Mesenchymal stem cell (in vitro differentiated cells and primary cell): ENCODE results near the gene NCKAP1.

Source experiments
- DNase-seq: peaks from one replicate; pipeline ENCODE4 v3.0.0-alpha.2; 2013
- H2AFZ ChIP-seq: one replicate; pipeline ENCODE4 v1.6.1; 2013; ENCODE audit warnings: low read depth, mild to moderate bottlenecking, control low read depth, inconsistent platforms, low read length, moderate library complexity
- H2AK5ac ChIP-seq: 2 replicates; pipeline ENCODE4 v1.6.1; 2013; ENCODE audit warnings: low read length, moderate library complexity, mild to moderate bottlenecking, inconsistent platforms; ENCODE audit not compliant: severe bottlenecking
- H2BK120ac ChIP-seq: one replicate; pipeline ENCODE4 v1.6.1; 2013; ENCODE audit warnings: low read depth, mild to moderate bottlenecking, inconsistent platforms, low read length, moderate library complexity
- H2BK12ac ChIP-seq, 2 experiments: one replicate each; pipeline ENCODE4 v1.6.1; 2013; ENCODE audit warnings: inconsistent platforms in 2 of 2, low read length in 2 of 2, mild to moderate bottlenecking in 2 of 2, moderate library complexity in 2 of 2, control low read depth in 1 of 2
- H2BK15ac ChIP-seq: one replicate; pipeline ENCODE4 v1.6.1; 2013; ENCODE audit warnings: mild to moderate bottlenecking, low read depth, inconsistent platforms; ENCODE audit not compliant: poor library complexity, severe bottlenecking
- H2BK5ac ChIP-seq: 2 replicates; pipeline ENCODE4 v1.6.1; 2013; ENCODE audit warnings: low read depth, mild to moderate bottlenecking, low read length, control low read depth, inconsistent platforms; ENCODE audit not compliant: poor library complexity, severe bottlenecking
- H3K14ac ChIP-seq, 2 experiments: one replicate each; pipeline ENCODE4 v1.6.1; 2013; ENCODE audit warnings: inconsistent platforms in 2 of 2, low read length in 2 of 2, control low read depth in 1 of 2, mild to moderate bottlenecking in 1 of 2, moderate library complexity in 1 of 2
- H3K18ac ChIP-seq, 2 experiments: one replicate each; pipeline ENCODE4 v1.6.1; 2013; ENCODE audit warnings: inconsistent platforms in 2 of 2, low read length in 2 of 2, control low read depth in 1 of 2, low read depth in 1 of 2, mild to moderate bottlenecking in 1 of 2
- H3K23ac ChIP-seq, 2 experiments: one replicate each; pipeline ENCODE4 v1.6.1; 2013; ENCODE audit warnings: inconsistent platforms in 2 of 2, low read length in 2 of 2, mild to moderate bottlenecking in 2 of 2, moderate library complexity in 2 of 2, control low read depth in 1 of 2
- H3K27ac ChIP-seq: 2 replicates; pipeline ENCODE4 v1.5.1; 2013; ENCODE audit warnings: mild to moderate bottlenecking, moderate library complexity, low read length, control low read depth, inconsistent platforms; ENCODE audit not compliant: poor library complexity, severe bottlenecking
- H3K27me3 ChIP-seq, 2 experiments: 2 replicates each; pipeline versions ENCODE4 v1.6.1 to v1.7.0; 2013; ENCODE audit warnings: low read length in 2 of 2, mild to moderate bottlenecking in 2 of 2, moderate library complexity in 2 of 2, control low read depth in 1 of 2, inconsistent platforms in 1 of 2; ENCODE audit not compliant: control insufficient read depth in 1 of 2, insufficient read depth in 1 of 2
- H3K36me3 ChIP-seq, 2 experiments: 2 replicates each; pipeline versions ENCODE4 v1.6.1 to v1.7.0; 2013; ENCODE audit warnings: low read length in 2 of 2, control low read depth in 1 of 2, inconsistent platforms in 1 of 2, low read depth in 1 of 2, mild to moderate bottlenecking in 1 of 2; ENCODE audit not compliant: insufficient read depth in 2 of 2, control insufficient read depth in 1 of 2
- H3K4ac ChIP-seq, 2 experiments: one replicate each; pipeline ENCODE4 v1.6.1; 2013; ENCODE audit warnings: inconsistent platforms in 2 of 2, low read length in 2 of 2, mild to moderate bottlenecking in 2 of 2, moderate library complexity in 2 of 2, control low read depth in 1 of 2, low read depth in 1 of 2
- H3K4me1 ChIP-seq: 2 replicates; pipeline ENCODE4 v1.6.1; 2013; ENCODE audit warnings: low read depth, low read length, control low read depth; ENCODE audit not compliant: control insufficient read depth, insufficient read depth
- H3K4me2 ChIP-seq: 2 replicates; pipeline ENCODE4 v1.6.1; 2013; ENCODE audit warnings: low read length, mild to moderate bottlenecking, inconsistent platforms; ENCODE audit not compliant: poor library complexity, severe bottlenecking
- H3K4me3 ChIP-seq, 2 experiments: 2 replicates each; pipeline versions ENCODE4 v1.5.1 to v1.7.0; 2013; ENCODE audit warnings: low read length in 2 of 2, mild to moderate bottlenecking in 2 of 2, control low read depth in 1 of 2, low read depth in 1 of 2; ENCODE audit not compliant: insufficient read depth in 1 of 2
- H3K79me1 ChIP-seq: replicated peaks from 2 replicates; pipeline ENCODE4 v1.6.1; 2013; ENCODE audit warnings: mild to moderate bottlenecking, control low read depth, low read length, inconsistent platforms; ENCODE audit not compliant: poor library complexity, severe bottlenecking
- H3K9ac ChIP-seq: 2 replicates; pipeline ENCODE4 v1.7.0; 2013; ENCODE audit warnings: mild to moderate bottlenecking, low read length, moderate library complexity
- H3K9me3 ChIP-seq: 2 replicates; pipeline ENCODE4 v1.7.0; 2013; ENCODE audit warnings: mild to moderate bottlenecking, low read length; ENCODE audit not compliant: control insufficient read depth
- H4K8ac ChIP-seq: one replicate; pipeline ENCODE4 v1.6.1; 2013; ENCODE audit warnings: inconsistent platforms, mild to moderate bottlenecking, low read length, moderate library complexity
- H4K91ac ChIP-seq: one replicate; pipeline ENCODE4 v1.6.1; 2013; ENCODE audit warnings: mild to moderate bottlenecking, low read length, inconsistent platforms
- WGBS: methylation state at CpG from one replicate; pipeline ENCODE4 v1.1.7; 2013; ENCODE audit warnings: mixed read lengths; 5-methylcytosine and 5-hydroxymethylcytosine counted together

Gene NCKAP1

DNA sequence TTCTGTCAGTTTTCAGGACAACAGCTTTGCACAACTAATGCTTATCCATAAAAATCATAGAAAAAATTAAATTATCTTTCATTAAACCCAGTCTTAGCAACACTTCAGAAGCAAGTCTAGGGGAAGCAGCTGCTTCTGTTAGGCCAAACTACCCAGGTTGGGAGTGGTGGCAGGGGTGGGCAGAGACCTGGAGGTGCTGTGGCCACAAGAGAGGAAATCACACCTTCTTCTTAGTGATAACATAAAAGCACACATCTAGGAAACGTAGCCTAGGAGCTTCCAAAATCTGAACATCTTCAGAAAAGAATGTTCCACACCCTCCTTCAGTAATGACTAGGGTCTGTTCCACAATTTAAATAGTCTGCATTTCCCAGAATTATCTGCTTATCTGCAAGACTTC, 139.5 kb downstream of the NCKAP1 start:
- no peak overlapping the region for H4K8ac ChIP-seq
- no peak overlapping the region for H2BK15ac ChIP-seq
- H3K4me1 ChIP-seq: peaks cover 8% of the 10 kb centered on the region
- no peak overlapping the region for H4K91ac ChIP-seq
- H3K9me3 ChIP-seq: no peaks in the 10 kb centered on the region
- H2AK5ac ChIP-seq: no peak overlapping the region
- no peak overlapping the region for H3K27ac ChIP-seq
- WGBS: 68% methylated on average over 1 of the region's 1 CpG
- no peak overlapping the region for H2BK12ac ChIP-seq
- H3K27me3 ChIP-seq: no peaks in the 10 kb centered on the region
- no peak overlapping the region for H2AFZ ChIP-seq
- H3K4me2 ChIP-seq: no peak overlapping the region
- no peak overlapping the region for H3K23ac ChIP-seq
- no peak overlapping the region for H3K4ac ChIP-seq
- no peaks in the 10 kb centered on the region for H3K79me1 ChIP-seq
- no peak overlapping the region for H2BK120ac ChIP-seq
- H2BK5ac ChIP-seq: no peak overlapping the region
- H3K14ac ChIP-seq: no peak overlapping the region
- H3K36me3 ChIP-seq: no peaks in the 10 kb centered on the region
- DNase-seq: no peak
- no peak overlapping the region for H3K18ac ChIP-seq
- no peak overlapping the region for H3K9ac ChIP-seq
- H3K4me3 ChIP-seq: no peak overlapping the region

DNA sequence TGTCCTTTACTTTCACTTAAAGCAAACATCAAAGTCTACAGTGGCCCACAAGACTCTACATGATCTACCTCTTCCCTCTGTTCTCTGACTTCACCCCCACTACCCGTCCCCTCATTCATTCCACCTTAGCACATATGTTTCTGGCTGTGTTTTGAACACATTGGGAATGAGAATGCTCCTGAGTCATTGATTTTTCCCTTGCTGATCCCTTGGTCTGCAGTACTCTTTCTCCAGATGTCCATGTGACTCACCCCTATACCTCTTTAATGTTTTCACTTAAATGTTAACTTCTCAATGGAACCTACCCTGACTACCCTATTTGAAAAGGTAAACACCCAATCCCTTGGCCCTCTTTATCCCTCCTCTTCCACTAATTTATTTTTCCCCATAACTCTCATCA, 141.1 kb downstream of the NCKAP1 start:
- 27% methylated on average over 1 of the region's 1 CpG for WGBS
- DNase-seq: peak; percentile 71

DNA sequence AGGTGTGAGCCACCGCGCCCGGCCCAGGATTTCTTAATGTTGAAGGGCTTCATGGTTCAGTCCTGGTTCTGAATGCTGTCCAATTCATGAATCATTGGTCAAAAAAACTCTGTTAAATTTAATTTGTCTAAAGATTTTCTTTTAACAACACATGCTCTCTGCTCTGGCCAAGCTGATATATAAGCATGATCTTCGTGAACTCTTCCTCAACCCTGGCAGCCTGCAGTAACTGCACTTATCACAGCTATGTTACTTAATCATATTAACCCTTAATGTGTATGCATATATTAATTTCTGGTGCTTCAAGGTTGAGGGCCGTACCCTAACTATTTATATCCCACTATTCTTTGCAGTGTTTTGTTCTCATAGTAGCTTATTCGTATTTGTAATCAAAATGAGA, 142.5 kb downstream of the NCKAP1 start:
- peaks cover 7% of the 10 kb centered on the region for H3K4me1 ChIP-seq
- no peaks in the 10 kb centered on the region for H3K27me3 ChIP-seq
- no peak overlapping the region for H3K4me2 ChIP-seq
- H2BK5ac ChIP-seq: no peak overlapping the region
- no peak overlapping the region for H2AK5ac ChIP-seq
- H3K79me1 ChIP-seq: no peaks in the 10 kb centered on the region
- H4K8ac ChIP-seq: no peak overlapping the region
- no peak overlapping the region for H3K4ac ChIP-seq
- H2AFZ ChIP-seq: no peak overlapping the region
- H3K36me3 ChIP-seq: no peaks in the 10 kb centered on the region
- H4K91ac ChIP-seq: no peak overlapping the region
- no peak overlapping the region for H3K14ac ChIP-seq
- H2BK12ac ChIP-seq: no peak overlapping the region
- H3K23ac ChIP-seq: no peak overlapping the region
- no peak overlapping the region for H3K27ac ChIP-seq
- H3K9ac ChIP-seq: no peak overlapping the region
- no peak overlapping the region for H2BK120ac ChIP-seq
- no peak for DNase-seq
- no peak overlapping the region for H3K4me3 ChIP-seq
- WGBS: 100% methylated on average over 1 of the region's 6 CpGs
- no peak overlapping the region for H3K18ac ChIP-seq
- H3K9me3 ChIP-seq: no peaks in the 10 kb centered on the region
- H2BK15ac ChIP-seq: no peak overlapping the region

More for the DNA sequence above, 141.1 kb downstream of the NCKAP1 start:
- Histone ChIP-seq H2AK5ac (no peak overlapping the region), H2BK120ac (no peak overlapping the region), H2BK5ac (no peak overlapping the region), H3K36me3 (no peaks in the 10 kb centered on the region), H4K91ac (no peak overlapping the region), H2AFZ (no peak overlapping the region), H3K4me1 (peaks cover 7% of the 10 kb centered on the region), H2BK15ac (no peak overlapping the region), H4K8ac (no peak overlapping the region), H3K4me2 (no peak overlapping the region), H2BK12ac (no peak overlapping the region), H3K23ac (no peak overlapping the region), H3K27ac (no peak overlapping the region), H3K9ac (no peak overlapping the region), H3K4me3 (no peak overlapping the region), H3K27me3 (no peaks in the 10 kb centered on the region), H3K14ac (no peak overlapping the region), H3K79me1 (no peaks in the 10 kb centered on the region), H3K4ac (no peak overlapping the region), H3K18ac (peak overlapping the region in 1 of 2 experiments; percentile 32), H3K9me3 (no peaks in the 10 kb centered on the region)

DNA sequence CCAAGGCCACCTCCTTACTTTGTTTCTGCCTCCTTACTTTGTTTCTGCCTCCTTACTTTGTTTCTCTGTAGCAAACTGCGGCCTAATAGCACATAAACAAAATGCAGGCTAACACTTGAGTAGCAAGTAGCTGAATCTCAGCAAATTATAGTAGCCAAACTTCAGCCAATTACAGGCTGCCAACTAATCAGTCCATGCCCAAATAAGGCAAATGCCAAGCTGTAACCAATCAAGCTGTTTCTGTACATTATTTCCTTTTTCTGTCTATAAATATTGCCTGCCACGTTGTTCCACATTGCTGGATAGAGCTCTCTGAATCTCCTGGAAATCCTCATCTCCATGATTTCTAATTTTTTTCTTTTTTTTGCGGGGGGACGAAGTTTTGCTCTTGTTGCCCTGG, 143.1 kb downstream of the NCKAP1 start:
- Histone ChIP-seq H3K27ac (no peak overlapping the region), H3K4ac (no peak overlapping the region), H3K9ac (no peak overlapping the region), H2BK12ac (no peak overlapping the region), H3K14ac (no peak overlapping the region), H2AK5ac (peak overlapping the region; percentile 31), H3K18ac (no peak overlapping the region), H3K9me3 (no peaks in the 10 kb centered on the region), H2BK120ac (no peak overlapping the region), H2BK15ac (no peak overlapping the region), H3K4me3 (no peak overlapping the region), H2BK5ac (no peak overlapping the region), H3K36me3 (no peaks in the 10 kb centered on the region), H4K8ac (no peak overlapping the region), H3K27me3 (no peaks in the 10 kb centered on the region), H2AFZ (no peak overlapping the region), H4K91ac (no peak overlapping the region), H3K4me1 (peaks cover 7% of the 10 kb centered on the region), H3K79me1 (no peaks in the 10 kb centered on the region), H3K4me2 (no peak overlapping the region), H3K23ac (no peak overlapping the region)
- 93% methylated on average over 4 of the region's 4 CpGs for WGBS
- DNase-seq: no peak
